Right renal pelvis (tissue), 4 donors: Measurements from ENCODE around the gene NOPCHAP1. TPM values are rescaled to one million over a fixed set of nuclear protein-coding genes. Genes with fewer than 3 reads are reported as not detected.
"Not testable (repeated sequence)": the region's sequence is repeated elsewhere in the genome, so short reads cannot be mapped to it uniquely, and the experiment has no call there.

ENCODE experiments used
- DNase-seq, 4 donors: peaks; one replicate each; pipeline ENCODE4 v3.0.0-alpha.2; 2013; ENCODE audit warnings: low read depth in 4 of 4, low spot score in 3 of 4, missing footprints in 1 of 4
- polyA plus RNA-seq, 4 donors: library from polyadenylated mRNA; unstranded; fragments of 120-200 nt; gene quantifications; one replicate each; pipeline ENCODE4 v1.2.1, GENCODE V29; 2013; ENCODE audit not compliant: insufficient read length in 4 of 4

NOPCHAP1 gene
- 10 to 100 TPM; 11.9 to 14.7 (median 13.2) TPM for polyA plus RNA-seq

- peak; percentile 80 to 86 (median 81) for DNase-seq
Observed at GRCh38 chr12:104986022-104986941, at the start of gene NOPCHAP1. Gene NOPCHAP1 (plus strand): TSS chr12:104986316. CDS start chr12:104986353, 37 bp downstream.

DNA sequence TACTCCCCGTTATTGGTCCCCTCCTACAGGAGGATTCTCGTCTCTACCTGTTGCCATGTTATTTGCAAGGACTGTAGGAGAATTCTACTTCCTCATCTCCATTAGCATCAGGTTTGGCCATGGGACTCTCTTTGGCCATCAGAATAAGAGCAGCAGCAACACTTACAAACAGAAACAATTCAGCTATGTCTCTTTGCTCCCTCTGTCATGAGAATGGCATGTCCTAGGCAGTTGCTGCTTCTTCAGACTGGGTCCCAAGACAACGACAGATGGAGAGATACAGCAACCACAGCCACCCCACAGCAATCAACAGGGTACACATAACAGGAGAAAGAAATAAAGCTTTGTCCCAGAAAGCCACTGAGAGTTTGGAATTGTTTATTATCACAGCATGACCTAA lies 47.7 kb upstream of the NOPCHAP1 start:
- DNase-seq = no peak

- no peak for DNase-seq
Observed at GRCh38 chr12:104939089-104939488, 47.0 kb upstream of the NOPCHAP1 start.

DNA sequence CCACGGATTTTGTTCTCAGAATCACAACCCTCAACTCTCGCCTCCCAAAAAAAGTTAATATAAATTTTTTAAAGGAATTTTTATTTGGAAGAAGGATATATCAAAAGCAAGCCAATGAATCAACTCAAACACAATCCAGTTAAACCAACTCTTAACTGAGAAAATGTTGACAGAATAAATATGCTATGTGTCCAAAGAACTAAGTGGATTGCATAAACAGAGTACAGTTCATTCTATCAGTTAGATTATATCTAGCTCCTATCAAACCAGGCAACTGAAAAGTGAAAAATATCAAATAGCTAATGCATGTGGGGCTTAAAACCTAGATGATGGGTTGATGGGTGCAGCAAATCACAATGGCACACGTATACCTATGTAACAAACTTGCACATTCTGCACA lies 44.7 kb upstream of the NOPCHAP1 start:
- no peak for DNase-seq

DNA sequence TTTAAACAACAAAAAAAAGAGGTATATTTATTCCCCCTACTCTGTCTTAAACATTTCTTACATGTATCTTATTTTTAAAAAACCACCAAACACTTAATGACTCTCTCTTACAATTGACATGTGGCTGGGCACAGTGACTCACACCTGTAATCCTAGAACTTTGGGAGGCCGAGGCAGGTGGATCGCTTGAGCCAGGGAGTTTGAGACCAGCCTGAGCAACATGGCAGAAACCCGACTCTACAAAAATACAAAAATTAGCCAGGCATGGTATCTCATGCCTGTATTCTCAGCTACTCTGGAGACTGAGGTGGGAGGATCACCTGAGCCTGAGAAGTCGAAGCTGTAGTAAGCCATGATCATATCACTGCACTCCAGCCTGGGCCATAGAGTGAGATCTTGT lies 44.0 kb upstream of the NOPCHAP1 start:
- no peak for DNase-seq

DNA sequence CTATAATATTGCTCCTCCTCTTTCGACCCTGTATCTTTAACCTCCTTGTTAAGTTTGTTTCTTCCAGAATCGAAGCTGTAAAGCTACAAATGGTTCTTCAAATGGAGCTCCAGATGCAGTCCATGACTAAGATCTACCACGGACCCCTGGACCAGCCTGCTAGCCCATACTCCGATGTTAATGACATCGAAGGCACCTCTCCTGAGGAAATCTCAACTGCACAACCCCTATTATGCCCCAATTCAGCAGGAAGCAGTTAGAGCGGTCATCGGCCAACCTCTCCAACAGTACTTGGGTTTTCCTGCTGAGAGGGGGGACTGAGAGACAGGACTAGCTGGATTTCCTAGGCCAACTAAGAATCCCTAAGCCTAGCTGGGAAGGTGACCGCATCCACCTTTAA lies 42.7 kb upstream of the NOPCHAP1 start:
- DNase-seq = not testable (repeated sequence)

DNA sequence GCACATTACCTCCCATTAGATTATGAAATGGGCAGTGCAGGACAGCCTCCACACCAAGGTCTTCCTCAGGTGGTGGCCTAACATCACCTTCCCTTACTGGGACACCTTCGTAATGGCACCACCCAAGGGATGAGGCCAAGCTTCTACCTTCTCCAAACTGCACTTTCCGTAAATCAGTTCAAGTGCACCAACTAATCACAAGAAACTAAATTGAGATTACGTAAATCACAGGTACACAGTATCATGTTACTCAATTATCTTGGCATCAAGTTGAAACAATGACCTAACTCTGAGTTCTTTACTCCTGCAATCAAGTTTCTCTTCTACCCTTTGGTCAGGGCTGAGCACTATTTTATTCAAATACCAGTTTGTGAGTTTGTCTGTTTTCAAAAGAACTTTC lies 41.9 kb upstream of the NOPCHAP1 start:
- DNase-seq = no peak

- not testable (repeated sequence) for DNase-seq
Observed at GRCh38 chr12:104948716-104949115, 37.4 kb upstream of the NOPCHAP1 start.

GRCh38 chr12:104951759-104952509 lies 34.2 kb upstream of the NOPCHAP1 start:
- DNase-seq = no peak

DNA sequence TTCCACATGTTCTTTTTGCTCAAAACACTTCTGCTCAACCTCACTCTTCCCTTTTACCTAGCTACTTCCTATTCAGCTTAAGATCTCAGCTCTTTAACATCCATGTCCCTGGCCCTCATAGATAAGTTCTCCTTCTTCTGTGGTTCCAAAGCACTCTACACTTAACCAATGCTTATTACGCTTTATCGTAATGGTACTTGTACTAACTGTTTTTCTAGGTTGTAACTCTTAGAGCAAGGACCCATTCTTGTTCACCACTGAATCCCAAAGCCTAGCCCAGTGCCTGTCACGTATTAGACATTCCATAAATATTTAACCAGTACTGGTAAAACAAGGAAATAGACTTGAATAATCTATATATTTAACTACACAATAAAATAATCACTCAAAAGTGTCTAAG lies 33.3 kb upstream of the NOPCHAP1 start:
- no peak for DNase-seq

DNA sequence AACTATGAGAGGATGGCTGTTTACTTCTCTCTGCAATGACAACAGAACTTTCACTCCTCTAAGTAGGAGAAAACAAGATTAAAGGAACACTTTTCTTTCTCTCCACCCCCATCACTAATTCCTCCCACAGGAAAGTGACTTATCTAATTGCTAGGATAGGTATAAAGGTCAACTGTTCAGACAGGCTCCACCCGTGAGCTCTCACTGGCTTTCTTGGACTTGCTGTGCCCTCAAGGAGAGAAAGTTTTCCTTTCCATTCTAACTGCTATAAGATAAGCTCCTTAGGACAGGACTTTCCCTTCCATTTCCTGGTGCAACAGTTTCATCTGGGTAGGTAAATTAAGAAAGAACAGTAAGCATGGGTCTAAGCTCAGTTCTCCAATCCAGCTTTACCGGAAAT lies 32.8 kb upstream of the NOPCHAP1 start:
- DNase-seq = no peak

- no peak for DNase-seq
Observed at GRCh38 chr12:104955703-104956102, 30.4 kb upstream of the NOPCHAP1 start.

GRCh38 chr12:104956870-104957718 lies 29.0 kb upstream of the NOPCHAP1 start:
- DNase-seq = no peak

- no peak for DNase-seq
Observed at GRCh38 chr12:104957719-104958000, 28.5 kb upstream of the NOPCHAP1 start.

DNA sequence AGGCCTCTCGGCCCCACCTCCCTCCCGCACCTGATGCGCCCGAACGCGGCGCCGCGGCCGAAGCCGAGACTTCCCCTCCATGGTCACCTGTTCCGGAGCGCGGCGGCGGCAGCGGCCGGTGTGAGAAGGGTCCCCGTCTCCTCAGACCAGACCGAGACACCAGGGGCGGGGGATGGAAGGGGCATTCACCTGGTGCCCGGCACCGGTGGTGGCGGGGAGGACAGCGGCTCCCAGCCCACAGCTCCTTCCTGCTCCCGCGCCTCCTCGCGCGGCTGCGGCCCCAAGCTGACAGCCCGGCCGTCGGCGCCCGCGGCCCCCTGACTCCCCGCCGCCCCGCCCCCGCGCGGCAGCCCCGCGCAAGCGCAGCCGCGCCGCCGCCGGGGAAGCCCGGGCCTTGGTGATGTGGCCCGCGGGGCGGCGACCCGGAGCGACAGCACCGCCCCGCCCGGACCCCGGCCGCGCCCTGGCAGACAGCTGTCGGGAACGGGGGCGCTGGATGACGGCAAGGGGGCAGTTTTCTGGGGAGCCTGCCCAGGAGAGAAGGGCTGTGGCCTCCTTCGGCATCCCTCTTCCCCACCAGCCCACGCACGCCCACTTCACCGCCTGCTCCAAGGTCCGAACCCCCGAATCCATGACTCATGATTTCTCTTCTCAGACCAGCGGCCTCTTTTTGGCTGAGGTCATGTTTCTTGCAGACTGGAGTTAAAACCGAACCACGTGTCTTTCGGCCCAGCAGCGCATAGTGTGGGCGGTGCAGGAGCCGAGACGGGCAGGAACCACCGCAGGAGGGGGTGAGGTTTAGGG lies 27.9 kb upstream of the NOPCHAP1 start, which contains the start of gene SLC41A2:
TSS of gene SLC41A2 (minus strand) at position 290 of the 804 bp plus-strand sequence. CDS start 29,763 bp downstream, outside the sequence.
- DNase-seq = peak; percentile 44 to 52 (median 48)

DNA sequence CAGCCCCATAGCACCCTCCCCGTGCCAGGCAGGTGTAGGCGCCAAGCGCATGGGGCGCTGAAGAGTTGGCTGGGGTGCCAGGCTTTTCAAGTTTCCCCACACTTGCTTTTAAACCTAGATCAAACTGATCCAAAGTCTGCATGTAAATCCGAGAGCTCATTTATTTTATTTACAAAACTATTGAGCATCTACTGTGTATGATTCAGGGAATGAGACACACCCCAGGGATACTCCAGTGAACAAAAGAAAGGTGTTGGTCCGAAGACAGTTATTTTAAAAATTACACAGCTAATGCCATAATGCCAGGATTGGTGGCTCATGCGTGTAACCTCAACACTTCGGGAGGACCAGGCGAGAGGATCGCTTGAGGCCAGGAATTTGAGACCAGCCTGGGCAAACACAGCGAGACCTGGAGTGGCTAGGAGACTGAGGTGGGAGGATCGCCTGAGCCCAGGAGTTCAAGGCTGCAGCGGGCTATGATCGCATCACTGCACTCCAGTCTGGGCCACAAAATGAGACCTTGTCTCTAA lies 27.2 kb upstream of the NOPCHAP1 start:
- no peak for DNase-seq

GRCh38 chr12:104959335-104959841 lies 26.7 kb upstream of the NOPCHAP1 start:
- DNase-seq = no peak

DNA sequence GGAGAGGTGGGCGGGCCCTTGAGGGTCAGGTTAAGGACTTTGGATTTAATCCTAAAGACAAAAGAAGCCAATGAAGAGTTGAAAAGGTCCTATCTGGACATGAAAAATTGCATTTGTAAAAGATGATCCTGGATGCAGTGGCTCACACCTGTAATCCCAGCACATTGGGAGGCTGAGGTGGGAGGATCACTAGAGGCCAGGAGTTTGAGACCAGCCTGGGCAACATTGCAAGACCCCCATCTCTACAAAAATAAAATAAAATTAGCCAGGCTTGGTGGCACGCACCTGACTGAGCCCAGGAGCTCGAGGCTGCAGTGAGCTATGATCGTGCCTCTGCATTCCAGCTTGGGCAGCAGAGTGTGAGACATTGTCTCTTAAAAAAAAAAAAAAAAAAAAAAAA lies 25.7 kb upstream of the NOPCHAP1 start:
- no peak for DNase-seq

DNA sequence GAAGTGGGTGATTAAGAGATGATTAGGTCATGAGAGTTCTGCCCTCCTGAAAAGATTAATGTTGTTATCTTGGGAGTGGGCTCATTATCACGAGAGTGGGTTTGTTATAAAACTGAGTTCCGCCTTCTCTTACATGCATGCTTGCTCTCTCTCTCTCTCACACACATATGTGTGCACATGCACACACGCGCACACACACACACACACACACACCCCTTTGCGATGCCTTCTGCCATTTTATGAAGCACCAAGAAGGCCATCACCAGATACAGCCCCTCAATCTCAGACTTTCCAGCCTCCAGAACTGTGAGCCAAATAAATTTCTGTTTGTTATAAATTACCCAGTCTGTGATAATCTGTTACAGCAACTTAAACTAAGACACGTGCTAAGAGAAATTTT lies 22.4 kb upstream of the NOPCHAP1 start:
- no peak for DNase-seq
